PC-3 (cell line): ENCODE measurements around the gene EGLN2.

Source experiments
- EZH2 ChIP-seq: fragments of 300-600 bp; sonication (generic); IDR thresholded peaks from one replicate; pipeline ENCODE4 v1.6.1; 2017; ENCODE audit warnings: antibody characterized with exemption, mild to moderate bottlenecking, low read length; ENCODE audit not compliant: unreplicated experiment
- TF ChIP-seq, protein P1 (sequence below): fragments of 300-600 bp; sonication (generic); conservative IDR thresholded peaks from 2 replicates; pipeline ENCODE4 v1.5.1; 2017; ENCODE audit warnings: antibody characterized with exemption, low read depth, mild to moderate bottlenecking, low read length

DNA sequence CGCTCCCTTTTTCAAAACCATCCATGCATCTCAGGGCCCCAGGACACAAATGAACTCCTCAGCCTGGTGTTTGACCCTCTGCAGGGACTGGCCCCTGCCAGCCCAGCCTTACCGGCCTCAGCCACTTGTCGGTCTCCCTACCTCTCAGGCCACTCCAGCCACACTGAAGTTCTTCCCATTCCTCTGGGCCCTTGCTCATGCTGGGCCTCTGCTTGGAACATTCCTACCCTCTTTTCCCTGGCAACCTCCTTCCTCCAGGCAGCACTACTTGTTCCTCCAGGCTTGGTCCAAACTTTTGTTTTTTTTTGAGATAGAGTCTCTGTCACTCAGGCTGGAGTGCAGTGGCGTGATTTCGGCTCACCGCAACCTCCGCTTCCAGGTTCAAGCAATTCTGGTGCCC lies 7.6 kb upstream of the EGLN2 start:
- TF ChIP-seq, protein P1, sequence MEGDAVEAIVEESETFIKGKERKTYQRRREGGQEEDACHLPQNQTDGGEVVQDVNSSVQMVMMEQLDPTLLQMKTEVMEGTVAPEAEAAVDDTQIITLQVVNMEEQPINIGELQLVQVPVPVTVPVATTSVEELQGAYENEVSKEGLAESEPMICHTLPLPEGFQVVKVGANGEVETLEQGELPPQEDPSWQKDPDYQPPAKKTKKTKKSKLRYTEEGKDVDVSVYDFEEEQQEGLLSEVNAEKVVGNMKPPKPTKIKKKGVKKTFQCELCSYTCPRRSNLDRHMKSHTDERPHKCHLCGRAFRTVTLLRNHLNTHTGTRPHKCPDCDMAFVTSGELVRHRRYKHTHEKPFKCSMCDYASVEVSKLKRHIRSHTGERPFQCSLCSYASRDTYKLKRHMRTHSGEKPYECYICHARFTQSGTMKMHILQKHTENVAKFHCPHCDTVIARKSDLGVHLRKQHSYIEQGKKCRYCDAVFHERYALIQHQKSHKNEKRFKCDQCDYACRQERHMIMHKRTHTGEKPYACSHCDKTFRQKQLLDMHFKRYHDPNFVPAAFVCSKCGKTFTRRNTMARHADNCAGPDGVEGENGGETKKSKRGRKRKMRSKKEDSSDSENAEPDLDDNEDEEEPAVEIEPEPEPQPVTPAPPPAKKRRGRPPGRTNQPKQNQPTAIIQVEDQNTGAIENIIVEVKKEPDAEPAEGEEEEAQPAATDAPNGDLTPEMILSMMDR, result no peak
- TF ChIP-seq EZH2, result no peak
